WERI-Rb-1 (cell line): ENCODE data around the gene C12orf43.

ENCODE experiments used
- DNase-seq: peaks from one replicate; pipeline ENCODE4 v3.0.0-alpha.2; 2020
- H3K27ac ChIP-seq: fragments of 250-450 bp; sonication (Bioruptor Pico); 2 replicates; pipeline ENCODE4 v1.5.1; 2020; ENCODE audit warnings: mild to moderate bottlenecking, moderate library complexity
- H3K27me3 ChIP-seq: fragments of 250-450 bp; sonication (Bioruptor Pico); 2 replicates; pipeline ENCODE4 v1.5.1; 2021; ENCODE audit warnings: mild to moderate bottlenecking, low read depth, moderate library complexity; ENCODE audit not compliant: insufficient read depth, severe bottlenecking
- H3K36me3 ChIP-seq: fragments of 250-450 bp; sonication (Bioruptor Pico); 2 replicates; pipeline ENCODE4 v1.5.1; 2020; ENCODE audit warnings: mild to moderate bottlenecking, moderate library complexity
- H3K4me3 ChIP-seq: 2 replicates; pipeline ENCODE4 v1.5.1; 2011; ENCODE audit warnings: low read depth, mild to moderate bottlenecking, control low read depth, low read length
- H3K9me3 ChIP-seq: fragments of 250-450 bp; sonication (Bioruptor Pico); 2 replicates; pipeline ENCODE4 v1.5.1; 2021; ENCODE audit warnings: mild to moderate bottlenecking, moderate library complexity; ENCODE audit not compliant: severe bottlenecking
- TF ChIP-seq, protein P1 (sequence below): IDR thresholded peaks from 2 replicates; pipeline ENCODE4 v1.5.1; 2011; ENCODE audit warnings: low read depth, mild to moderate bottlenecking, control low read depth, inconsistent platforms, low read length

The C12orf43 gene

DNA sequence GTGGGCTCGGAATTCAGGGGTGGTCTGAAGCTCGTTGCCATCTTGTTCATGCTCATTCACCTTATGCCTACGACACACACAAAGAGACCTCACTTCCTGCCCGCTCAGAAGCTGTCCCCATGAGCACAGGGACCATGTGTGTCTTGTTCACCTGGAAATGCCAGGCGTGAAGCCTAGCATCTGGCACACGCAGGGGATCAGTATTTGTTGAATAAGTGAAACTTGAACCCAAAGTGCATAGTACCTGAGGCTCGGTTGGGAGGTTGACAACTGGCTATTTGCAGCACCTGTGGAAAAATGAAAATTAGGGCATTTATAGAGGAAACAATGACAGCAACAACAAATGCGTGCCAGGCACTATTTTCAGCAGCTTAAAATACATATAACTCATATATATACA lies 5.4 kb downstream of the C12orf43 start:
- TF ChIP-seq, protein P1, sequence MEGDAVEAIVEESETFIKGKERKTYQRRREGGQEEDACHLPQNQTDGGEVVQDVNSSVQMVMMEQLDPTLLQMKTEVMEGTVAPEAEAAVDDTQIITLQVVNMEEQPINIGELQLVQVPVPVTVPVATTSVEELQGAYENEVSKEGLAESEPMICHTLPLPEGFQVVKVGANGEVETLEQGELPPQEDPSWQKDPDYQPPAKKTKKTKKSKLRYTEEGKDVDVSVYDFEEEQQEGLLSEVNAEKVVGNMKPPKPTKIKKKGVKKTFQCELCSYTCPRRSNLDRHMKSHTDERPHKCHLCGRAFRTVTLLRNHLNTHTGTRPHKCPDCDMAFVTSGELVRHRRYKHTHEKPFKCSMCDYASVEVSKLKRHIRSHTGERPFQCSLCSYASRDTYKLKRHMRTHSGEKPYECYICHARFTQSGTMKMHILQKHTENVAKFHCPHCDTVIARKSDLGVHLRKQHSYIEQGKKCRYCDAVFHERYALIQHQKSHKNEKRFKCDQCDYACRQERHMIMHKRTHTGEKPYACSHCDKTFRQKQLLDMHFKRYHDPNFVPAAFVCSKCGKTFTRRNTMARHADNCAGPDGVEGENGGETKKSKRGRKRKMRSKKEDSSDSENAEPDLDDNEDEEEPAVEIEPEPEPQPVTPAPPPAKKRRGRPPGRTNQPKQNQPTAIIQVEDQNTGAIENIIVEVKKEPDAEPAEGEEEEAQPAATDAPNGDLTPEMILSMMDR, result no peak

DNA sequence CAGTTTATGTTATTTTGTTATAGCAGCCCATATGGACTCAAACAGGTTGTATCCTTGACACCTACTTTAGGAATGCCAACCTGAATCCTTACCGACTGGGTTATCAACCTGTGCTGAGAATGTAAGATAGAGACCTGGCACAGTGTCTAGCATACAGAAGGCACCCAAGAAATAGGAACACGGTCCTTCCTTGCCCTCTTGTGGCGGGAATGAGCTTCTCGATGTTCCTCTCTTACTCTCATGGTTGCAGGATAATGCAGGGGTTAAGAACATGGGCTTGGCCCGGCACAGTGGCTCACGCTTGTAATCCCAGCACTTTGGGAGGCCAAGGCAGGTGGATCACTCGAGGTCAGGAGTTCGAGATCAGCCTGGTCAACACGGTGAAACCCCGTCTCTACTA lies 6.5 kb downstream of the C12orf43 start:
- TF ChIP-seq, protein P1, result peak; percentile 72
- Histone ChIP-seq H3K36me3 (peaks cover 28% of the 10 kb centered on the region), H3K4me3 (no peak overlapping the region), H3K9me3 (no peaks in the 10 kb centered on the region), H3K27me3 (no peaks in the 10 kb centered on the region), H3K27ac (no peak overlapping the region)
- DNase-seq, result peak; percentile 60

More for the DNA sequence above, 5.4 kb downstream of the C12orf43 start:
- no peak for DNase-seq
- H3K4me3 ChIP-seq, result no peak overlapping the region
- peaks cover 28% of the 10 kb centered on the region for H3K36me3 ChIP-seq
- no peak overlapping the region for H3K27ac ChIP-seq
- H3K27me3 ChIP-seq, result no peaks in the 10 kb centered on the region
- no peaks in the 10 kb centered on the region for H3K9me3 ChIP-seq

DNA sequence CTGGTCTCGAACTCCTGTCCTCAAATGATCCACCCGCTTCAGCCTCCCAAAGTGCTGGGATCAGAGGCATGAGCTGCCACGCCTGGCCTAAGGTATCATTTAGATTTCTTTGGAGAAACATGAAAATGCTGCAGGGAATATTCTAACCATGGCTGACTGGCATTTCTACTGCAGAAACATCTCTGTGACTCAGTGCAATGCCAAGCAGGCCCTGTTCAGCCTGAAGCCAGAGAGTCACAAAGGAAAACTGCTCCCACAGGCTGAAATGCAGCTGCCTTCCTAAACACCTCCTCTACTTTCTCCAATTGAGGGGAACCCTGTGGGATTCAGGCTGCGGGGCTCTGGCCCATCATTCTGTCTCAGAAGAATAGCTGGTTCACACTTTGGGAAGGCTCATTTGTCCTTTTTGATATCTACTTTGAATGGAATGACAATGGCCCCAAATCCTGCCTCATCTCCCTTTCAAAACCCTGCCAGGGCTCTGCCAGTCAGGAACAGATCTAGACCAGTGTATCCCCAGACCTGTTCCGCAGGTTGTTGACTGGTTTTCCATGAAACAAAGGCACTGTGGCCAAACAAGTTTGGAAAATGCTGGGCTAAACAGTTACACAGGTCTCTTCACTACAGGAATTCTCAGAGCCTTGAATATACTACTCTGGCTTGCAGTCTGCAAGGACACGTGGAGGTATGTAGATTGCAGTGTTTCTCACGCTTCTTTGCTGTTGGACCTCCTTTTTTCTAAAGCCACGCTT lies 7.8 kb downstream of the C12orf43 start:
- TF ChIP-seq, protein P1, result no peak
- no peaks in the 10 kb centered on the region for H3K27me3 ChIP-seq
- no peak overlapping the region for H3K27ac ChIP-seq
- H3K36me3 ChIP-seq, result peaks cover 39% of the 10 kb centered on the region
- no peak for DNase-seq
- no peaks in the 10 kb centered on the region for H3K9me3 ChIP-seq
- no peak overlapping the region for H3K4me3 ChIP-seq

DNA sequence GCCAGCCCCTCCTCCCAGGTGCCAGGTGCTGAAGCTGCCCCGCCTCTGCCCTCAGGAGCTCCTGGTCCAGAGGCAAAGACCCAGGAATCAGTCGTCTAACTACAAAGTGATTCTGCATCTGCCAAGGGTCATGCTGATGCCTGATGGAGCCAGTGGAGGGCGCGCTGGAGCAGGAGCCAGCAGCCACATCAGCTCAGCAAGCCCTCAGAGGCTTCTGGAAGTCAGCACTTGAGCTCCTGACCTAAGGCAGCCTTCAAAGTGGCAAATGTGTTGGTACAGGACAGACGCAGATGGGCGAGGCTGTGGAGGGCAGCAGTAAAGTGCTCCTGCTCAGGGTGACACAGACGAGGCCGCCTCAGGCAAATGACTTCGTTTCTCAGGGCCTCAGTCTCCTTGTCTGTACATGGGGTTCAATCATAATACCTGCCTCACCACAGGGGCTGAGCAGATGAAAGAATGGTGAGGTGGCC lies 10.9 kb downstream of the C12orf43 start:
- Histone ChIP-seq H3K27me3 (no peaks in the 10 kb centered on the region), H3K36me3 (peaks cover 38% of the 10 kb centered on the region), H3K27ac (no peak overlapping the region), H3K9me3 (no peaks in the 10 kb centered on the region), H3K4me3 (no peak overlapping the region)
- DNase-seq, result peak; percentile 49
- TF ChIP-seq, protein P1, result peak; percentile 88

DNA sequence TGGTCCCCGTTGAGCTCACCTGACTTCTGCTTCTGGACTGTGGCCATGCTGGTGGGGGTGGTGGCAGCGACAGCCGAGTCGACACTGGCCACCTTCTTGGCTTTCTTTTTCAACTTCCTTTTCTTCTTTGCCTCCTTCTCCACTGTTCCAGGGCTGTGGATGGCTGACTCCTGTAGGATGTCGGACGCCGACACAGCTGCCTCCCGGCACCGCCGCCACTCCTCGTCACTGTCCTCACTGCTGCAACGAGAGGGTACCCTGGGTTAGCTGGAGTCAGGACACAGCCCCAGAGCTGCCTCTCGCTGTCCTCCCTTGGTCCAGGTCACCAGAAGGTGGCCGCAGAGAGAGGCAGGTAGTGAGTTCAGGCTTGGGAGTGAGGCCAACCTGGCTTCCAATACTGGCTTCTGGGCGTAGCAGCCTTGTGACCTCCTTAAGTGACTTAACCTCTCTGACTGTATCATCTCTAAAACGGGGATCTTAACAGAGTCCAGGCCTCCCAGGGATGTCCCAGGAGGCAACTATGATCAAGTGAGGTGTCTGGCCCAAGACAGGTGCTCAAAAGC lies 12.0 kb downstream of the C12orf43 start:
- no peaks in the 10 kb centered on the region for H3K27me3 ChIP-seq
- no peak for DNase-seq
- no peak overlapping the region for H3K27ac ChIP-seq
- H3K36me3 ChIP-seq, result peaks cover 28% of the 10 kb centered on the region
- TF ChIP-seq, protein P1, result no peak
- H3K4me3 ChIP-seq, result no peak overlapping the region
- H3K9me3 ChIP-seq, result no peaks in the 10 kb centered on the region
